Activated naive CD4-positive, alpha-beta T cell treated with anti-CD3 and anti-CD28 coated beads, Interleukin-2, amount 50 U/mL, for 24 hours (primary cell): ENCODE measurements around the gene ANO2.

Experiments
- H3K27ac Mint-ChIP-seq: one replicate; pipeline ENCODE4 v1.8.0; 2021; ENCODE audit warnings: mild to moderate bottlenecking, mixed read lengths
- H3K27me3 Mint-ChIP-seq: one replicate; pipeline ENCODE4 v1.8.0; 2021; ENCODE audit warnings: mixed read lengths
- H3K36me3 Mint-ChIP-seq: one replicate; pipeline ENCODE4 v1.8.0; 2021; ENCODE audit warnings: mixed read lengths
- H3K4me1 Mint-ChIP-seq: one replicate; pipeline ENCODE4 v1.8.0; 2021; ENCODE audit warnings: mixed read lengths
- H3K4me3 Mint-ChIP-seq: one replicate; pipeline ENCODE4 v1.8.0; 2021; ENCODE audit warnings: mild to moderate bottlenecking, mixed read lengths
- H3K9me3 Mint-ChIP-seq: one replicate; pipeline ENCODE4 v1.8.0; 2021; ENCODE audit warnings: mixed read lengths

Gene ANO2

DNA sequence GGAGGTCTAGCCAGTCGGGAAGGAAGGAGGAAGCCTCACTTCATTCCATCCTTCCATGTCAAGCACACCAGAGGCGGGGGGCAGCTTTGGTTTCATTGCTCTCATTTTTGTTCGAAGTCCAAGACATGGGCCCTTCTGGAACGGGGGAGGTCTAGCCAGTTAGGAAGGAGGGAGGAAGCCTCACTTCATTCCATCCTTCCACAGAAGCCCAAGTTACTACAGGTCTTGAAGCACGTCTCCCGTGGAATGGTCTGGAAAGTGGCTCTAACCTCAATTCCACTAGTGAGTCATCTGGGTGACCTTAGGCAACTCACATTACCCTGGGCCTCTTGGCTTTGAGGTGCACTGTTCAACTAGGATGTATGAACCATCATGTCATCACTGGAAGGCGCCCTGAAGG, 356.9 kb downstream of the ANO2 start:
- peaks cover 2% of the 10 kb centered on the region for H3K27me3 Mint-ChIP-seq
- H3K9me3 Mint-ChIP-seq, result no peaks in the 10 kb centered on the region
- H3K4me3 Mint-ChIP-seq, result no peak overlapping the region
- H3K27ac Mint-ChIP-seq, result no peak overlapping the region
- H3K4me1 Mint-ChIP-seq, result no peaks in the 10 kb centered on the region
- no peaks in the 10 kb centered on the region for H3K36me3 Mint-ChIP-seq

DNA sequence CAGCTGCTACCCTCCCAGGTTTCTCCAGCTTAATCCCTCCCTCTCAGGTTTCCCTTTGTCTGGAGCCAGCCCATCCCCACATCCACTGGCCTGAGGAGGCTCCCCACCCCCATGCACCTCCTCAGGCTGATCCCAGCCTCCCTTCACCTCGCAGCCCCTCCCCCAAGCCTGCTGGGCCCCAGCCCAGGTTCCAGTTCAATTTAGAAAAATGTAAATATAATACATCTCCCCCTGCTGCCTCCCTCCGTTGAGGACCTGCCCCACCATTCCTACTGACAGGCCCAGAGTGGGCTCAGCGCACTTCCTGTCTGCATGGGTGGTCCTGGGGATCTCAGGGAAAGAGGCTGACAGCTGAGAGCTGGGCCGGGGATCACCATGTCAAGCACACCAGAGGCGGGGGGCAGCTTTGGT, 357.3 kb downstream of the ANO2 start:
- Mint-ChIP-seq H3K4me1 (no peaks in the 10 kb centered on the region), H3K9me3 (no peaks in the 10 kb centered on the region), H3K4me3 (no peak overlapping the region), H3K27ac (no peak overlapping the region), H3K27me3 (peaks cover 2% of the 10 kb centered on the region), H3K36me3 (no peaks in the 10 kb centered on the region)

DNA sequence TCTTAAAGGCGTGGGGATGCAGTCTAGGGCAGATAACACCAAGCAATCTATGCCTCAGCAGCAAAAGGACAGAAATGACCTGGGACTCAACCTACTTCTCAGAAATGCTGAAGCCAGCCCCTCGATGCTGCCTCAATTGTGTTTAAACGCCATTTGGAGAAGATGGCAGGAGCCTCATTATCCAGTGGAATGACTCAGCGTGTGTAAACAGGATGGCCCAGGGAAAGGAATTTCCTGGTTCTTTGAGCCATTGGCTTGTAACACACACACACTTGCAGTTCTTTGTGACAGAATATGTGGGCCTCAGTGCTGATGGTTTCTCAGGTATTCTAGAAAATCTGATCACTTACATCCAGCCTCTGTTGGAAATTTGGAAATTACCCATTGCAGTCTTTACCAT, 358.9 kb downstream of the ANO2 start:
- H3K27me3 Mint-ChIP-seq, result peaks cover 2% of the 10 kb centered on the region
- H3K27ac Mint-ChIP-seq, result no peak overlapping the region
- H3K4me1 Mint-ChIP-seq, result no peaks in the 10 kb centered on the region
- H3K4me3 Mint-ChIP-seq, result no peak overlapping the region
- no peaks in the 10 kb centered on the region for H3K36me3 Mint-ChIP-seq
- H3K9me3 Mint-ChIP-seq, result no peaks in the 10 kb centered on the region

DNA sequence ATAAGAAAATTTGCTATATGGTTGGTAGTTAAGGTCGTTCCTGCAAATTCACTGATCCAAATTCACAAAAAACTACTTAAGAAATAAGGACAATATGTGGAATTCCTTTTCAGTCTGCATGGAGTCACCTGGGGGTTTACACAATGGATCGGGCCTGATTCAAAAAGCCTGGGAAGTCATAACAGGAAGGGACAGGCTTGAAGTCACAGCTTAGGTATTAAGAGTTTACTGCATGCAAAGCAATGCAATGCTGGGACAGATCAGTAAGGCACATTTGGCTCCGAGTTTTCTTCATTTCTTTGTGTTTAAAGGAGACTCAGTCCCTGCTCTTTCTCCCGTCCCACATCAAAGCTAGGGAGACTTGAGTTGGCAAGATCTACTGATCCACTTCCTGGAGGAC, 359.9 kb downstream of the ANO2 start:
- Mint-ChIP-seq H3K9me3 (no peaks in the 10 kb centered on the region), H3K27ac (no peak overlapping the region), H3K27me3 (no peaks in the 10 kb centered on the region), H3K4me3 (no peak overlapping the region), H3K36me3 (no peaks in the 10 kb centered on the region), H3K4me1 (no peaks in the 10 kb centered on the region)

DNA sequence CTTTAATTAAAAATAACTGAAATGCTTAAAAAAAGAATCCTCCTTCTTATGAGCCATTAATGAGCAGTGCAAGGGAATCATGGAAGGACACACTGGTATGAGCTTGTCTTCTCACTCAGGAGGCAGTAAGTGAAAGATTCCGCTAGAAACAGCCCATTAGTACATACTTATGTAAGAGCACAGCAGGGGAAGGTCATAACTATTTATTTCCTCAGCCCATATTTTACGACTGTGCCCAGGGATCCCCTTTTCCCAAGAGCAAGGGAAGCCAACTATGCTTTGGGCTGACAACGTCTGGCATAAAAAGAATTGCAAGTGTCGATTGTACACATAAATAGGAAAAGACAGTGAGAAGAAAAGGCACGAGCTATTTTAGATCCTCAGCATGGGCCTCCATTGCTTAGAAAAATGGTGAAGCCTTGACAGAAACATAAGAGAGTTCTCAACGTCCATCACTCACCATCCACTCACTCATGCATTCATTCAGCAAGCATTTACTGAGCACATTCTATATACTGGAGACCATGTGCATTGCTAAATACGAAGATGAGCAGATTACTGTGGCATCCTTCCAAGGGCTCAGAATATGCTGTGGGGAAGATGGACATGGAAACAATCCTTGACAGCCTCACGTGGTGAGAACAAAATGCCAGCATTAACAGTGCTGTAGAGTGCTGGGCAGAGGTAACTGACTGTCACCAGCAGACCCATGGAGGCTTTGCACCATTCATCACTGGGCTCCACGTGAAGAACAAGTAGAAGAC, 360.5 kb downstream of the ANO2 start:
- Mint-ChIP-seq H3K9me3 (no peaks in the 10 kb centered on the region), H3K27ac (no peak overlapping the region), H3K27me3 (no peaks in the 10 kb centered on the region), H3K4me3 (no peak overlapping the region), H3K36me3 (no peaks in the 10 kb centered on the region), H3K4me1 (no peaks in the 10 kb centered on the region)

DNA sequence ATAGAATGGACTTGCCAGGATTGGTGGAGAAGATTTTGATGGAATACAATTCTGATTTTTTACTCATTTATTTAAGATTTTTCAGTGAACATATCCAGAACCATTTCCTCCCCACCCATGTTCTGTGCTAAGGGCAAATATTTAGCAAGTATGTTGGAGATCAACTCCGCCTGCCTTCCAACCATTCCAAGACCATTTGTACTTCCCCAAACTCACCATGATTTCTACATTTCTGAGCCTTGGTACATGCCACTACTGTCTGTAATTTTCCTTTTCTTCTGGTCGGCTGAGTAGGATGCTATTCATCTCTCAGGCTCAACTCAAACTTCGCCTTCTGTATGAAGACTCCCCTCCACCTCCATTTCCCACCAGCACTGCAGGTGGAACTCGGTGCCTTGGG, 362.5 kb downstream of the ANO2 start:
- Mint-ChIP-seq H3K9me3 (no peaks in the 10 kb centered on the region), H3K36me3 (no peaks in the 10 kb centered on the region), H3K4me1 (no peaks in the 10 kb centered on the region), H3K27ac (no peak overlapping the region), H3K27me3 (no peaks in the 10 kb centered on the region), H3K4me3 (no peak overlapping the region)

DNA sequence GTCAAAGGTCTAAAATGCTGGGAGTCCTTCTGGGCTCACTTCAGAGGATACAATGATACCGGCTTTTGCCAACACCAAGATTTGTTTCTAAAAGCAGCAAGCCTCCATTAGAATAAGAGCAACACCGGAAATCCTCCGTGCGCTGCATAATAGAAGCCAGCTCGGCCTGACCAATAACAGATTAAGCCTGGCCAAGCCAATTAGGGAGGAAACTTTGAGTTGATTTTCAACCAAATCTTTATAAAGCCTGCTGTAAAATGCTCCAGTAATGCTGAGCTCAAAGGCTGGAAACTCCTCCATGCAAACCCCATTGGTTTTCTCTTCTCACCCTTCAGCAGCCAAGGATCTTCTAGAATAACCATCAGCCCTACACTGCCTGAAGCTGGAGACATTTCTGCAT, 363.0 kb downstream of the ANO2 start:
- Mint-ChIP-seq H3K4me3 (no peak overlapping the region), H3K27ac (no peak overlapping the region), H3K9me3 (no peaks in the 10 kb centered on the region), H3K27me3 (no peaks in the 10 kb centered on the region), H3K36me3 (no peaks in the 10 kb centered on the region), H3K4me1 (no peaks in the 10 kb centered on the region)

DNA sequence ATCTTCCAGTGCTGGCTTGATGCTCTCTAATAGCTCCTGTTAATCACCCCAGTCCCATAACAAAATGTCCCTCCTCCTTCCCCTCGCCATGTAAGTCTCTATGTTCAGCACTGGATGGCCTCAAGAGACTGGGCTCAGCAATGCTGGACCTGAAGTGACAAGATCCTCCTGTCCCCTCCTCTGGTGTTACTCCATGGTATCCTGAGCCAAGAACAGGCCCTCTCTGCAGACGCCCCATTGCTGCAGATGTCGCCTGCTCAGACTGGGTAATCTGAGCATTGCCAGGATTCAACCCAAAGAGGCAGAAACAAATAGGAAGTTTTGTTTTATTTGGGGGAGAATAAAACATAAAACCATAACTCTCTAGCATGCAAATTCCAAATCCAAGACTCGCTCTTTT, 363.4 kb downstream of the ANO2 start:
- H3K27ac Mint-ChIP-seq, result no peak overlapping the region
- no peaks in the 10 kb centered on the region for H3K27me3 Mint-ChIP-seq
- H3K4me1 Mint-ChIP-seq, result no peaks in the 10 kb centered on the region
- H3K4me3 Mint-ChIP-seq, result no peak overlapping the region
- no peaks in the 10 kb centered on the region for H3K36me3 Mint-ChIP-seq
- no peaks in the 10 kb centered on the region for H3K9me3 Mint-ChIP-seq

DNA sequence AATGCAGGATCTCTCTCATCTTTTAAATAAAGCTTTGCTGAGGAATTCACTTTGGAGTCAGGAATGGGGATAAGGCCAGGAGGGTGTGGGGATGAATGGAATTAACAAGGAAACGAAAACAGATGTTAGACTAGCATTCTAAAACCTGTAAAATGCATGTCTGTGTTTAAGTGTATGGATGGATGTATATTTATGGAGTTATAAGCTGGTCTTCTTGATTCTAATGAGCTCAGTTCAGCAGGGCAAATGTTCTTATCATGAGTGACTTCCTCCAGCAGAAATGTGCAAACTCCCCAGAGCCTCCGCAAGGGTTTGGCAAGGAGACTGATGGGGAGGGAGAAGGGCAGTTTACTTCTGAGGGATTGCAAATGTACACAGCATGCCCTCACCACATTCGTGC, 364.0 kb downstream of the ANO2 start:
- H3K27me3 Mint-ChIP-seq, result no peaks in the 10 kb centered on the region

DNA sequence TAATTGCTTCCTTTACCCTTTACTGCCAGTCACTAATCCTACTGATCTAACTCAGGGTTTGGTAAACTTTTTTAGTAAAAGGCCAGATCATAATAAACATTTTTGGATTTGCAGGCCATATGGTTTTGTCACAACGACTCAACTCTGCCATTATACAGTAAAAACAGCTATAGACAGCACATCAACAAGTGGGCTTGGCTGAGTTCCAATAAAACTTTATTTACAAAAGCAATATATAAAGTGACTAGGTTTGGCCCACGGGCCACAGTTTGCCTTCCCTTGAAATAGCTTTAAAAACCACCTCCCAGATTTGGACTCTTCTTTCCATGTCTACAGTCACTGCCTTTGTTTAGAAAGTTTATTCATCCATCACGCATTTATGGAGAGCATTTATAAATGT, 366.3 kb downstream of the ANO2 start:
- H3K27me3 Mint-ChIP-seq, result peaks cover 2% of the 10 kb centered on the region
- H3K4me1 Mint-ChIP-seq, result no peaks in the 10 kb centered on the region
- H3K4me3 Mint-ChIP-seq, result no peak overlapping the region
- no peak overlapping the region for H3K27ac Mint-ChIP-seq
- no peaks in the 10 kb centered on the region for H3K36me3 Mint-ChIP-seq
- no peaks in the 10 kb centered on the region for H3K9me3 Mint-ChIP-seq

More for the DNA sequence above, 364.0 kb downstream of the ANO2 start:
- Mint-ChIP-seq H3K4me3 (no peak overlapping the region), H3K27ac (no peak overlapping the region), H3K4me1 (no peaks in the 10 kb centered on the region), H3K9me3 (no peaks in the 10 kb centered on the region), H3K36me3 (no peaks in the 10 kb centered on the region)

DNA sequence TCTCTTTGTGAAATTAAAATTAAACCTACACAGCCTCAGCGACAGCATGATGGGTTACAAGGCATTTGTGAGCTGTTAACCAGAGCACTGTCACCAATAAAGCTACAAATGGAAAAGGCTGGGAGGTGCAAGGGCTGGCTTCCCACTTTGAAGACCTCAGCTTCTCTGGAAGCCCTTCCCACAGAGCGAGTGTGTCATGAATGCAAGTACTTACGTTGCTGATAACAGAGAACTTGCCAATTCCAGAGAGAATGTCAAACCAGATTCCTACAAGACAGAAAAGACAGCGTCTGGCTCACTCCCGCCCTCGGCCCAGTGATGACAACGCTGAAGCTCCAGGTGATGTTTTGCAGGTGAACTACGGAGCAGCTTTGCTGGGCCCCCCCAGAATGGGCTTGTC, 367.3 kb downstream of the ANO2 start:
- Mint-ChIP-seq H3K4me3 (no peak overlapping the region), H3K27ac (no peak overlapping the region), H3K4me1 (no peaks in the 10 kb centered on the region), H3K36me3 (no peaks in the 10 kb centered on the region), H3K9me3 (no peaks in the 10 kb centered on the region), H3K27me3 (peaks cover 2% of the 10 kb centered on the region)

DNA sequence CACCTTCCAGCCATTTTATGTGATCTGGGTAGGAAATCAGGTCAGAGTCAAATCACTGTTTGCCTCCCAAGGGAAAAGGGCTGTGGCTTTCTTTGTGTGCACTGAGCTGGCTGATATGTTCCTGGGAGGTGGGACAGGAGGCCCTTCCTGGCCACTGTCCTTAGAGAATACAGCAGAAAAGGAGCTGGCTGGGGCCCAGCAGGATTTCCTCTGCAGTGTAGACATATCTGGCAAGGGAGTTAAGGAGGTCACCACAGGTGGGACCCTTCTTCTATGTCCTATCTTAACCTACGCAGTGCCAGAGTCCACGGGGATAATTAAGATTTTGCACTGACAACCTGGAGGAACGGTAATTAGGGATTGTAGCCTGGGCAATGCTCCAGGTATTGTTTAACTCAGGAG, 367.8 kb downstream of the ANO2 start:
- no peaks in the 10 kb centered on the region for H3K4me1 Mint-ChIP-seq
- no peak overlapping the region for H3K4me3 Mint-ChIP-seq
- H3K36me3 Mint-ChIP-seq, result no peaks in the 10 kb centered on the region
- no peak overlapping the region for H3K27ac Mint-ChIP-seq
- no peaks in the 10 kb centered on the region for H3K9me3 Mint-ChIP-seq
- peaks cover 2% of the 10 kb centered on the region for H3K27me3 Mint-ChIP-seq

DNA sequence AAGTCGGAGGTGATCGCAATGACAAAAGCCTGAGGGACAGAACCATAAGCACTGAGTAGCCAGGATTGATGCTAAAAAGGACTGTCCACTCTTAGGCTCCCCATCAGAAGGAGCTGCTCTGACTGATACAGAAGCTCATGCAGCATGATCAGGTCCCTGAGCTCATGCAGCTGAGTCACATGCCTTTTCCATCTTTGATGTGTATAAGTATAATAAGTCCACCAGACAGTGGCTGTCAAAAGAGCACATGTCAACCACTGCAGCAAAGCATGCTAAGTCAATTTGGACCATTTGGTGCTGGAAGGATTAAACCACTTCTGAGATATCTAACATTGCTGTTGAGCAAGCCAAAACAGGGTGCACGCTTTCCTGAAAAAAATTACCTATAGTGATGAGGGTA, 369.1 kb downstream of the ANO2 start:
- Mint-ChIP-seq H3K27ac (no peak overlapping the region), H3K4me3 (no peak overlapping the region), H3K4me1 (no peaks in the 10 kb centered on the region), H3K9me3 (no peaks in the 10 kb centered on the region), H3K36me3 (no peaks in the 10 kb centered on the region), H3K27me3 (peaks cover 4% of the 10 kb centered on the region)

DNA sequence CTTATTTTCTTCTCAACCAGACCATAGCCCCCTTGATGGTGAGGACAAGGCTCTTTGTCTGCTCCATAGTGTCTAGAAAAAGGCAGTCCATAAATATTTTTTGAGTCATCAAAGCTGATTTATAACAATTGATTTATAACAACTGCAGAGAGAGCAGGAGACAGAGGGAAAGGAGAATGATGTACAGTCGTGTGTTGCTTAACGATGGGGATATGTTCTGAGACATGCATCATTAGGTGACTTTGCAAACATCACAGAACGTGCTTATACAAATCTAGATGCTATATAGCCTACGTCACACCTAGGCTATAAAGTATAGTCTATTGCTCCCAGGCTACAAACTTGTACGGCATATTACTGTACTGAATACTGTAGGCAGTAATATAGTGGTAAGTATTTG, 369.8 kb downstream of the ANO2 start:
- Mint-ChIP-seq H3K27ac (no peak overlapping the region), H3K4me1 (no peaks in the 10 kb centered on the region), H3K27me3 (peaks cover 4% of the 10 kb centered on the region), H3K9me3 (no peaks in the 10 kb centered on the region), H3K36me3 (no peaks in the 10 kb centered on the region), H3K4me3 (no peak overlapping the region)

DNA sequence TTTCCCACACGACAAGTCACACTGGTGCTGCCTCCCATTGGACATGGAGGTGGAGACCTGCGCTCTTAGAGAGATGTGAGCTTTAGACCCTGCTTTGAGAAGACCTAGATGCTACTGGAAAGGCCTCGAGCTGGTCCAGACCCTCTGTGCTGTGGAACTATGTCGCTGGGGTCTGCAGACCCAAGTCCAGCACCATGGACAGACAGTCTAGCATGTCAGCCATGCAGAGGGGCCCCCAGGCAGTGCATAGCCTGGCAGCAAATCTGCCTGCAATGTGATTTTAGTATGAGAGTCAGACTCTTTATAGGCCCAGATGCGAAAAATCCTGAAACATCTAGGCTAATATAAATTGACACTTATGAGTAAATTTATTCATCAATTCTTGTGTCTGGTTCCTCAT, 371.7 kb downstream of the ANO2 start:
- H3K27ac Mint-ChIP-seq, result no peak overlapping the region
- peaks cover 4% of the 10 kb centered on the region for H3K27me3 Mint-ChIP-seq
- H3K9me3 Mint-ChIP-seq, result no peaks in the 10 kb centered on the region
- H3K4me1 Mint-ChIP-seq, result no peaks in the 10 kb centered on the region
- H3K36me3 Mint-ChIP-seq, result no peaks in the 10 kb centered on the region
- H3K4me3 Mint-ChIP-seq, result no peak overlapping the region

DNA sequence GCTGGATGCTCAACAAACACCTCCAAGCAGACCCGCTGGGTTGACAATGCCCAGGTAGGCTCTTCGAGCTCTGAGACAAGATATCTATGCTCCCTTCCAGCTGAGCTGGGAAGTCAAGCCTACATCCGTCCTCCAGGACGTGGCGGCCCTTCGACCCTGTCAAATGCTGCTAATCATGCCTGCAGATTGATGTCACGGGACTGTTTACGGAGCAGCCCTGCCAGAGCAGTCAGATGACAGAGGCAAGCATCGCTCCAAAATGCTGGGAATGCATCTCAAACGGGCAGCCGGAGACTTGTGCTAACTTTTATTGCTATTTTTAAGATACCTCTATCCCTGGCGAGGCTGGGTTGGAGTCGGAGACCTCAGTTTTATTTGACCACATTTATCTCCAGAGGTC, 373.9 kb downstream of the ANO2 start:
- Mint-ChIP-seq H3K27me3 (peaks cover 6% of the 10 kb centered on the region), H3K36me3 (no peaks in the 10 kb centered on the region), H3K4me1 (no peaks in the 10 kb centered on the region), H3K27ac (no peak overlapping the region), H3K4me3 (no peak overlapping the region), H3K9me3 (no peaks in the 10 kb centered on the region)

DNA sequence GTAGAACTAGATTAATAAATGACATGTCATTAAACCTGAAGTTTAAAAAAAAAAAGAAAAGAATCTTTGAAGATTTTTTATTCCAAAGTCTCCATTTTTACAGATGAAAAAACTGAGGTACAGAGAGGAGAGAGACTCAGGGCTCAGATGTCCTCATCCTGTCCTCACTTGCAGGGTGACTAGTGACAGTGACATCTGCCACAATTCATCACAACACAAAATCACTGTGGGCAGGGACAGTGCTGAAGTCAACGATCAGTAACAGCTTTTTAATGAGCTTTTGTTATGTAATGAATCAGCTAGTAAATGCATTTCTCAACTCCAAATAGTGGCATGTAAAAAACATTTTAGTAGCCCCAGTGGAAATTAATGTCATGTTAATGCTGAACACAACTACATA, 374.6 kb downstream of the ANO2 start:
- H3K9me3 Mint-ChIP-seq, result no peaks in the 10 kb centered on the region
- H3K36me3 Mint-ChIP-seq, result no peaks in the 10 kb centered on the region
- H3K27ac Mint-ChIP-seq, result no peak overlapping the region
- H3K4me1 Mint-ChIP-seq, result no peaks in the 10 kb centered on the region
- no peak overlapping the region for H3K4me3 Mint-ChIP-seq
- peaks cover 6% of the 10 kb centered on the region for H3K27me3 Mint-ChIP-seq
